Lung (tissue), 12 donors: Measurements from ENCODE around the gene CAMK2G. TPM values are rescaled to one million over a fixed set of nuclear protein-coding genes. Genes with fewer than 3 reads are reported as not detected.

Experiments used
- ATAC-seq: fragments of 200-7000 bp; cut with Tn5 transposase; one replicate; pipeline ENCODE4 v1.9.1; 2020; ENCODE audit warnings: moderate number of reproducible peaks; ENCODE audit not compliant: insufficient read depth, low FRiP score
- DNase-seq, 3 donors: peaks; one replicate each; pipeline ENCODE4 v3.0.0-alpha.2; 2013 to 2017
- H3K27ac ChIP-seq, 2 donors: one replicate each; pipeline ENCODE4 v1.5.1; 2013; ENCODE audit warnings: mild to moderate bottlenecking in 2 of 2, moderate library complexity in 2 of 2, control low read depth in 1 of 2, inconsistent platforms in 1 of 2, low read depth in 1 of 2, low read length in 1 of 2
- H3K27me3 ChIP-seq, 3 donors: one replicate each; pipeline ENCODE4 v1.5.1; 2013; ENCODE audit warnings: low read length in 2 of 3; ENCODE audit not compliant: control insufficient read depth in 3 of 3, insufficient read depth in 3 of 3
- H3K36me3 ChIP-seq, 4 donors: one replicate each; pipeline ENCODE4 v1.5.1; 2013; ENCODE audit warnings: low read length in 4 of 4, mild to moderate bottlenecking in 1 of 4, moderate library complexity in 1 of 4; ENCODE audit not compliant: control insufficient read depth in 4 of 4, insufficient read depth in 4 of 4
- H3K4me1 ChIP-seq, 5 donors: one replicate each; pipeline ENCODE4 v1.5.1; 2013; ENCODE audit warnings: low read length in 5 of 5, mild to moderate bottlenecking in 2 of 5, moderate library complexity in 1 of 5; ENCODE audit not compliant: control insufficient read depth in 5 of 5, insufficient read depth in 5 of 5
- H3K4me3 ChIP-seq: one replicate; pipeline ENCODE4 v1.5.1; 2013; ENCODE audit warnings: mild to moderate bottlenecking, control low read depth, moderate library complexity
- H3K9ac ChIP-seq, 2 donors: one replicate each; pipeline ENCODE4 v1.5.1; 2013; ENCODE audit warnings: low read length in 2 of 2, control low read depth in 1 of 2; ENCODE audit not compliant: insufficient read depth in 1 of 2
- H3K9me3 ChIP-seq, 4 donors: one replicate each; pipeline ENCODE4 v1.5.1; 2013; ENCODE audit warnings: low read length in 3 of 4, mild to moderate bottlenecking in 1 of 4, moderate library complexity in 1 of 4; ENCODE audit not compliant: control insufficient read depth in 4 of 4, insufficient read depth in 3 of 4
- WGBS, 2 donors: extraction: QIAGEN DNeasy Blood & Tissue Kit; methylation state at CpG; one replicate each; pipeline ENCODE4 v1.1.7; 2013; 5-methylcytosine and 5-hydroxymethylcytosine counted together
- polyA plus RNA-seq, 2 donors: library from polyadenylated mRNA; stranded (reverse); fragments of 200-250 nt; gene quantifications; one replicate each; pipeline ENCODE4 v1.2.1, GENCODE V29; 2013
- total RNA-seq, 2 donors: library from RNA; depleted of rRNA in 1 of 2; stranded (reverse); fragments of >200 nt in 1 of 2; gene quantifications; one replicate each; pipeline ENCODE4 v1.2.1, GENCODE V29; 2014 to 2021
- TF ChIP-seq, protein P1 (sequence below): IDR thresholded peaks from 2 replicates; pipeline ENCODE4 v1.5.1; 2012; ENCODE audit warnings: mild to moderate bottlenecking; ENCODE audit errors: control extremely low read depth, extremely low read depth
- donor health status: control.
- donor health status: control.
- donor health status: Bipolar disorder and iron deficiency.
- donor health status: healthy.
- donor health status: DM: yes; HTN: yes; CAD: no.

CAMK2G gene
- total and polyA plus RNA-seq, 4 donors = 15.8 to 41.1 (median 29.0) TPM

DNA sequence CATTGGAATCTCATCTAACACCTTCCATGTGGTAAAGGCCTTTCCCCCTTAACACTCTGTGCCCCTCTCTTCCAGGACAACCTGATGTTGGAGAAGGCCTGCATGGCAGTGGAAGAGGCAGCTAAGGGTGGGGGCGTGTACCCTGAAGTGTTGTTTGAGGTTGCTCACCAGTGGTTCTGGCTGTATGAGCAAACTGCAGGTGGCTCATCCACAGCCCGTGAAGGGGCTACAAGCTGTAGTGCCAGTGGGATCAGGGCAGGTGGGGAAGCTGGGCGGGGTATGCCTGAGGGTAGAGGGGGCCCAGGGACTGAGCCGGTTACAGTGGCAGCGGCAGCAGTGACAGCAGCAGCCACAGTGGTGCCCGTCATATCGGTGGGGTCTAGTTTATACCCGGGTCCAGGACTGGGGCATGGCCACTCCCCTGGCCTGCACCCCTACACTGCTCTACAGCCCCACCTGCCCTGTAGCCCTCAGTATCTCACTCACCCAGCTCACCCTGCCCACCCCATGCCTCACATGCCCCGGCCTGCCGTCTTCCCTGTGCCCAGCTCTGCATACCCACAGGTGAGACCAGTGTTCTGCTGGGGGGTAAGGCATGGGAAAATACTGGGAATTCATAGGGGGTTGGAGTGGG lies 75.3 kb downstream of the CAMK2G start:
- DNase-seq = no peak
- H3K27me3 ChIP-seq = no peaks in the 10 kb centered on the region
- H3K36me3 ChIP-seq = peaks cover 46 to 86% (median 53%) of the 10 kb centered on the region in 4 donors
- TF ChIP-seq, protein P1, sequence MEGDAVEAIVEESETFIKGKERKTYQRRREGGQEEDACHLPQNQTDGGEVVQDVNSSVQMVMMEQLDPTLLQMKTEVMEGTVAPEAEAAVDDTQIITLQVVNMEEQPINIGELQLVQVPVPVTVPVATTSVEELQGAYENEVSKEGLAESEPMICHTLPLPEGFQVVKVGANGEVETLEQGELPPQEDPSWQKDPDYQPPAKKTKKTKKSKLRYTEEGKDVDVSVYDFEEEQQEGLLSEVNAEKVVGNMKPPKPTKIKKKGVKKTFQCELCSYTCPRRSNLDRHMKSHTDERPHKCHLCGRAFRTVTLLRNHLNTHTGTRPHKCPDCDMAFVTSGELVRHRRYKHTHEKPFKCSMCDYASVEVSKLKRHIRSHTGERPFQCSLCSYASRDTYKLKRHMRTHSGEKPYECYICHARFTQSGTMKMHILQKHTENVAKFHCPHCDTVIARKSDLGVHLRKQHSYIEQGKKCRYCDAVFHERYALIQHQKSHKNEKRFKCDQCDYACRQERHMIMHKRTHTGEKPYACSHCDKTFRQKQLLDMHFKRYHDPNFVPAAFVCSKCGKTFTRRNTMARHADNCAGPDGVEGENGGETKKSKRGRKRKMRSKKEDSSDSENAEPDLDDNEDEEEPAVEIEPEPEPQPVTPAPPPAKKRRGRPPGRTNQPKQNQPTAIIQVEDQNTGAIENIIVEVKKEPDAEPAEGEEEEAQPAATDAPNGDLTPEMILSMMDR = no peak
- no peak overlapping the region for H3K4me3 ChIP-seq
- 86 to 87% methylated on average over 7 to 10 of the region's 10 CpGs for WGBS, 2 donors
- no peaks in the 10 kb centered on the region for H3K4me1 ChIP-seq
- no peak for ATAC-seq
- H3K9me3 ChIP-seq = no peaks in the 10 kb centered on the region
- no peak overlapping the region for H3K9ac ChIP-seq
- no peak overlapping the region for H3K27ac ChIP-seq

DNA sequence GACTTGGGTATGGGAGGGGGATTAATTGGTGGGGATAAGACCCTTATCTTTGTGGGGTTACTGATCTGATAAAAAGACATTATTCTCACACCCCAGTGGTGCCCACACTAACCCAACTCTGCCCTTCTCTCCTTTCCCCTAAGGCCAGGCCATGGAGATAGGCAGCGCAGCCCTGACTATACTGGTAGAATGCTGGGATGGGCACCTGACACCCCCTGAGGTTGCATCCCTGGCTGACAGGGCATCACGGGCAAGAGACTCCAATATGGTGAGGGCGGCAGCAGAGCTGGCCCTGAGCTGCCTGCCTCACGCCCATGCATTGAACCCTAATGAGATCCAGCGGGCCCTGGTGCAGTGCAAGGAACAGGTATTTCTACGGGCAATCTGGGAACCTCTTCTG lies 76.3 kb downstream of the CAMK2G start:
- no peak for DNase-seq
- Histone ChIP-seq H3K9ac (no peak overlapping the region), H3K4me1 (no peaks in the 10 kb centered on the region), H3K4me3 (no peak overlapping the region), H3K27me3 (no peaks in the 10 kb centered on the region), H3K27ac (no peak overlapping the region), H3K36me3 (peaks cover 44 to 86% (median 54%) of the 10 kb centered on the region in 4 donors), H3K9me3 (no peaks in the 10 kb centered on the region)
- no peak for ATAC-seq
- WGBS, 2 donors = 94 to 97% methylated on average over 6 of the region's 6 CpGs
- TF ChIP-seq, protein P1 = no peak

DNA sequence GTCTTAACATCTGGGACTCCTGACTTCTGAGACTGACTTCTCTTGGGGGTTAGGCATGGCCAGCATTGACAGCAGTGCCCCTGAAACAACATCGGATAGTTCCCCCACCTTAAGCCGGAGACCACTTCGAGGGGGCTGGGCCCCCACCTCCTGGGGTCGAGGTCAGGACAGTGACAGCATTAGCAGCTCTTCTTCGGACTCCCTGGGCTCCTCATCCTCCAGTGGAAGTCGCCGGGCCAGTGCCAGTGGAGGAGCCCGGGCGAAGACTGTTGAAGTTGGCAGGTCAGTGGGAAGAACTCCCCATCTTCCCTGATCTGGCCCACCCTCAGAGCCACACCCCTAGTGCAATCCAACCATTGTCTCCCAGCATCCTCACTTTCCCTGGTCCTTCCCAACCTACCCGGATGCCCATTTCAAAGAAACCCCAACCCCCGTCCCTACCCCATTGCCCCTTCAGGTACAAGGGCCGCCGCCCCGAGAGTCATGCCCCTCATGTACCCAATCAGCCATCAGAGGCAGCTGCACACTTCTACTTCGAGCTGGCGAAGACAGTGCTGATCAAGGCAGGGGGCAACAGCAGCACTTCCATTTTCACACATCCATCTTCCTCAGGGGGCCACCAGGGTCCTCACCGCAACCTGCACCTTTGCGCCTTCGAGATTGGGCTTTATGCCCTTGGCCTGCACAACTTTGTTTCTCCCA lies 76.9 kb downstream of the CAMK2G start:
- no peak overlapping the region for H3K9ac ChIP-seq
- TF ChIP-seq, protein P1 = no peak
- no peak overlapping the region for H3K4me3 ChIP-seq
- WGBS, 2 donors = 93% methylated on average over 19 of the region's 19 CpGs
- H3K27me3 ChIP-seq = no peaks in the 10 kb centered on the region
- no peaks in the 10 kb centered on the region for H3K9me3 ChIP-seq
- H3K4me1 ChIP-seq = no peaks in the 10 kb centered on the region
- H3K27ac ChIP-seq = no peak overlapping the region
- ATAC-seq (no peak), DNase-seq (no peak)
- peaks cover 42 to 86% (median 53%) of the 10 kb centered on the region in 4 donors for H3K36me3 ChIP-seq
